OCI-LY1 (cell line): ENCODE data around the gene DYNC2I2.

Experiments
- EZH2 ChIP-seq: fragments of 200-600 bp; sonication (generic), shearing (Covaris generic); IDR thresholded peaks from 2 replicates; pipeline ENCODE4 v1.8.0; 2017; ENCODE audit warnings: borderline replicate concordance, mixed run types, mild to moderate bottlenecking, antibody characterized with exemption, low read length, moderate library complexity, mixed read lengths
- TF ChIP-seq, protein P1 (sequence below): fragments of 200-600 bp; sonication (generic), shearing (Covaris generic); IDR thresholded peaks from 2 replicates; pipeline ENCODE4 v1.5.1; 2017; ENCODE audit warnings: mild to moderate bottlenecking, antibody characterized with exemption, low read length, moderate library complexity, mixed read lengths

DNA sequence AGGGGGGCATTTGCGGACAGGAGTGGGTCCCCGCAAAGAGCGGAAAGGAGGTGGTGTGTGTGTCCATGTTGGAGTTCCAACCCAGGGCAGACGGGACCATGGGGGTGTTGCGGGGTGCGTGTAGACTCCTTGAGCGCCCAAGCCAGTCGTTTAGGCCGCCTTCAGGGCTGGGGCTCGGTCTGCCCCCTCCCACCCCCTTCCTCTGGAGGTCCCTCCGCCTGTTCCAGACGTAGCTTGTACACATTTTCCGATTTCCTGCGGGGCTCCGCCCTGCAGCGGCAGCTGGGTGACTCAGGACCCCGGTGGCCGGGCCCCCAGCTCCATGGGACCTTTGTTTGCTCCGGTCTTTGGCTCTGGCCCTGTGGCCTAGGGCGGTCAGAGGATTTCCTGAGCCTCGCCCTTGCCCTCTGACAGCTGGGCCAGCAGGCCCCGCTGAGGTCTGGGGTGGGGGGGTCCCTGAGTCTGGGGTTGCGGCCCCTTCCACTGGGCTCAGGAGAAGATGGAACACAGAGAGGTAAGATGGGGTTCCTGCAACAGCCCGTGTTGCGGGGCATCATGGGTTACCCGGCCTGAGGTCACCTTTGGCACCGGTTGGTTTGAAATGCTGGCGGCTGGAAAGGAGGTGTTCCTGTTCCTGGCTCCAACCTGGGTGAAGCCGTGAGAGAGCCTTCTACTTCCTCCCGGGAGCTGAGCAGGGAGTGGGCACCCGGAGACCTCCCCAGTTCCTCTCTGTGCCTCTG, 47.1 kb upstream of the DYNC2I2 start:
- TF ChIP-seq, protein P1, sequence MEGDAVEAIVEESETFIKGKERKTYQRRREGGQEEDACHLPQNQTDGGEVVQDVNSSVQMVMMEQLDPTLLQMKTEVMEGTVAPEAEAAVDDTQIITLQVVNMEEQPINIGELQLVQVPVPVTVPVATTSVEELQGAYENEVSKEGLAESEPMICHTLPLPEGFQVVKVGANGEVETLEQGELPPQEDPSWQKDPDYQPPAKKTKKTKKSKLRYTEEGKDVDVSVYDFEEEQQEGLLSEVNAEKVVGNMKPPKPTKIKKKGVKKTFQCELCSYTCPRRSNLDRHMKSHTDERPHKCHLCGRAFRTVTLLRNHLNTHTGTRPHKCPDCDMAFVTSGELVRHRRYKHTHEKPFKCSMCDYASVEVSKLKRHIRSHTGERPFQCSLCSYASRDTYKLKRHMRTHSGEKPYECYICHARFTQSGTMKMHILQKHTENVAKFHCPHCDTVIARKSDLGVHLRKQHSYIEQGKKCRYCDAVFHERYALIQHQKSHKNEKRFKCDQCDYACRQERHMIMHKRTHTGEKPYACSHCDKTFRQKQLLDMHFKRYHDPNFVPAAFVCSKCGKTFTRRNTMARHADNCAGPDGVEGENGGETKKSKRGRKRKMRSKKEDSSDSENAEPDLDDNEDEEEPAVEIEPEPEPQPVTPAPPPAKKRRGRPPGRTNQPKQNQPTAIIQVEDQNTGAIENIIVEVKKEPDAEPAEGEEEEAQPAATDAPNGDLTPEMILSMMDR = no peak
- no peak for TF ChIP-seq EZH2
